Midbrain (tissue), 1 donor: ENCODE measurements around the gene ARL13B.
"Not testable (repeated sequence)": the region's sequence is repeated elsewhere in the genome, so short reads cannot be mapped to it uniquely, and the experiment has no call there.

ENCODE experiments used
- DNase-seq: peaks from one replicate; lab custom pipeline; 2025; lab: John Stamatoyannopoulos, UW

The ARL13B gene

DNA sequence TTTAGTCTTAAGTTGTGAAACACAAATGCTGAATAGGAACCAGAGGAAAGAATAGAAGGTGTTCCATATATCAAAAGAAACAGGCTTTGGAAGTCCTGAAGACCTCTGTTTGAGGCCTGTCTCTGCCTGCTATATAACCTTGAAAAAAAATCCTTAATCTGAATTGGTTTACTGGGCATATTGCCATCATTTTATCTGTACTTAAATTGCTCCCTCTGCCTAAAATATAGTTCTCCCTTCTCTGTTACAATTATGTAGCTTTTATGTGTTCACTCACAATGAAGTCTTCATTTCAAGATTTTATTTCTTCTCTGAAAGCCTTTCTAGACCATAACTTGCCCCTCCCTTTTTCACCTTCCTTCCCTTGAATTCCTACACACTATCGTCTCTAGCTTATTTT lies 21.2 kb downstream of the ARL13B start:
- no peak for DNase-seq

DNA sequence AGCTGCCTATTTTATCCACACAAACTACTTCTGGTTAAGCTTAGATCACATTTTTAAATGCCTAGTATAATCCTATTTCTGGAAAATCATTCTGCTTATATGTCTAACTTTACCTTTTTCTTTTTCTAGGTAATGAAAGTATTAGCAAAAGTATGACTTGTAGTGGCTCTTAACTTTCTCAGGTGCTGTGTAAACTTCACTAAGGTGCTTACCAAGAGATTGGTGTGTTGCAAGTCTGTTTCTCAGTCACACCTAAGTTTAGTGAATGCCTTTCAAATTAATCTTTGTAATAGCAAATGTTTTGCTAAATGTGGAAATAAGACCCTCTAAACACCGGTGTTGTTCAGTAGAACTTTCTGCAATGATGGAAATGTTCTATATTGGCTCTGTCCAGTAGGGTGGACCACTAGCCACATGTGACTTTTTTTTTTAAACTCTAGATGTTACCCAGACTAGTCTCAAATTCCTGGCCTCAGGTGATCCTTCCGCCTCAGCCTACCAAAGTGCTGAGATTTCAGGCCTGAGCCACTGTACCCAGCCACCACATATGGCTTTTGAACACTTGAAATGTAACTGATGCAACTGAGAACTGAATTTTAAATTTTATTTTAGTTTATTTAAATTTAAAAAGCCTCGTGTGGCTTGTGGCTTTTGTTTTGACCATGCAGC lies 22.0 kb downstream of the ARL13B start:
- no peak for DNase-seq

DNA sequence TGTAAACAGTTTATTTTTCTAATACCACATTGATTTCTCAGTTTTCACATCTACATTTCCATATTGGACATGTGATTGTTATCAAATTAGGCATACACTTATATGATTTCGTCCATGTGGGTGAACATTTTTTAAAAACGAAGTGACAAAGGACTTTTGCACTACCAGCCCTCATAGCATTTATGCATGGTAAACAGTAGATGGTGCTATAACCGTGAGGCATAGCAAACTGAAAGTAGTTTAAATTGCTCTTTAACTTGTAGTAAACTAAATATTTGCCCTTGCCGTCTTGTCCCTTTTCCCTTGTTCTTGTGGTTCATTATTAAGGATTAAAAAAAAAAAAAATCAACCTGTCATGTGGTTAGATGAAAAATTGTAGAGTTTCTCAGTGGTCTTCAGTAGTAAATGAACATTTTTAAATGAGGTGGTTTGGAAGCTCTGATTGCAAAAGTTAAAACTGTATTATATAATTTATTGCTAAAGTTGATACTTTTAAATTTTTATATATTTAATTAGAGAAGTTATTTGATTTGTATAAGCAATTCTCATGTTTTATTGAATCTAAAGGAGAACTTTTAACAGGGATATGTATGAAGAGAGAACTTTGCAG lies 24.5 kb downstream of the ARL13B start:
- DNase-seq: peak; percentile 50

DNA sequence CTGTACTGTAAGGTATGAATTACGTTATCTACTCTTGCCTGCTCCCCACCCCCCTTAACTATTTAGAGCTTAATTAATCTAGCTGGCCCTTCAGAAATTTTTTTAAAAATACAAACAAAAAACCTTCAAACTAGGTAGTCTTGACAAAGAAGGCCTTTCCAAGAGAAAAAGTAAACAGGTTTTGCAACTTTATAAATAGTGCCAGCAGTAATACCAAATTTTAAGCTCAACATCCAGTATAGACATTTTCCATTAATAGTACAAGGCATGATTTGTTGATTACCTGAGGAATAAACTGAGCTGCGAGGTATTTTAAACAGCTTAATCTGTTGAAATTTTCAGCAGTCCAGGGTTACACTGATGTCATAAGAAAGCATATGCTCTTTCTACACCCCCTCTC lies 28.3 kb downstream of the ARL13B start:
- no peak for DNase-seq

DNA sequence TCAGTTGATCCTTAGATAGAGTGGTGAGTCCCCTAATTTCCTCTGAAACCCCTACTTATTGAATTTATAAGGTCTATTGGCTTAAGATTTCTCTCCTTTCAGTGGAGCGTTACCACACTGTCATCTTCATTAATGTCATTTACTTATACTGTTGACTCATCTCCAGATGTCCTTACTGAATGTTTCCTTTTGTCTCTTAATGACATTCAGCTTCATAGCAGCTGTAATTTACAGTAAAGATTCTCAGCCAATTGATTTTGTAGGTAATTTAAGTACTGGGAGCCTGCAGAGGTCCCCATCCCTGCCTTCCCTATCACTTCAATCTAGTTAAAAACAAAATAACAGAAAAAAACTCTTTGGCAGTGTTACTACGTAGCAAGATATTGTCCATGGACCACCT lies 29.7 kb downstream of the ARL13B start:
- DNase-seq: no peak

DNA sequence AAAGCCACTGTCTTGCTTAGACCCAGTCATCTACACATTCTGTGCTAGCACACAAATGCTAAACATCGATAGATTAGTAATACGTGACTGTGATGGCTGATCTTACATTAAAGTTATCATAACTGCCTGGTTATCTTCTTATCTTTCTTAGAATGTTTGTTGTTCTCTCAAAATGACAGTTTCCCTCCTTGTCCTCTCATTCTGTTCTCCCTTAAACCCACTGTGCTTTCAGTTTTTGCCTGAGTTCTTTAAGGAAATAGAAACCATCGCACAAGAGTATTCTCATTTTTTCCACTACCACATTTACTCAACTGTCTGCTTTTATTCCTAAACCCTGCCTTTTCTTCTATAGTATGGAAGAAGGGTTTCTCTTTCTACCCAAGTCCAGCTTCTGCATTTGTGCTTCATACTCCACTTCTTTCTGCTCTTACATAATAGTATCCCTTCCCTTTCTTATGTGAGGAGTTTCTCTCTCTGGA lies 31.3 kb downstream of the ARL13B start:
- DNase-seq: no peak

DNA sequence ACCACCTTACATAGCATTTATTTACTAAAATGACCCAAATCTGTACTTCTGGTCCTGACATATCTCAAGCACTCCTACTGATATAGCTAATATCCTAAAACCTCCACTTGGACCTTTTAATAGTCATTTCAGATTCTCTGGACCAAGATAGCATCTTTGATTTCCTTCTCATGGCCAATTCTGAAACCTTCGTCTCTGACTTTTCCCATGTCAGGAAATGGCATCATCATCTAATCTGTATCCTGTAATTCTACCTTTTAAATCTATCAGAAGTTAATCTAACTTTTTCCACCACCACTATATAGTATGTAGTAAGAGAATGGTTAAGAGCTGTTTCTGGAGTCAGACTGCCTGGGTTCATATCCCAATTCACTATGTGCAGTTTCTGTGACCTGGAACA lies 32.2 kb downstream of the ARL13B start:
- no peak for DNase-seq

DNA sequence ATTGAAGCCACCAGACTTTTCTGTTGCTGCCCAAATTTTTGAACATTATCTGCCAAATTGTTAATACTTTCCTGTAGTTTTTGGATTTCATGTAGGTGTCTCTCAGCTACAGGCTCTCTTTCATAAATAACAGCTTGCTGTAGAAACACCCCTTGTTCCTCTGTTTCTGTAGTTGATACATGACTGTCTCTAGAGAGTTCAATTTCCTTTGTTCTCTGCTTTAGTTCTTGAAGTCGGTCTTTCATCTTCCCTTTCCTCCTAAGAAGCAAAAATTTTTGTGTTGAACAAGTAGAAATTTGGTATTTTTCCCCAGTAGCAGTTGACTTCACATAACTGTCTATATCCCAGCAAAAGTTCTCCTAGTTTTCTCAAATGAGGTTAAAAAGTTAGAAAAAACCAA lies 35.1 kb downstream of the ARL13B start:
- no peak for DNase-seq

DNA sequence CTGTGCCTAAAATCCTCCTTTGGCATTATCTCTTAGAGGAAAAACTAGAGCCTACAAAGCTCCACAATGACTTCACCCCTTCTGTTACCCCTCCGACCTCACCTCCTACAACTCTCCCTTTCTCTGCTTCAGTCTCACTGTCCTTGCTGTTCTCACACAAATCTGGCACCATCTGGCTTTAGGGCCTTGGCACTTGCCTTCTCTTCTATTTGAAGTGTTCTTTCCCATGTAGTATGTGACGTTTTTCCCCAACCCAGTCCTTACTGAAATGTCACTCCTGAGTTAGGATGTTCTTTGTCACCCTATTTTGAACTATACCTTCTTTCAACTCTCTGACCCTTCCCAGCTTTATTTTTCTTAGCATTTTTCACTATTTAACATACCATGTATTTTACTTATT lies 39.7 kb downstream of the ARL13B start:
- no peak for DNase-seq

DNA sequence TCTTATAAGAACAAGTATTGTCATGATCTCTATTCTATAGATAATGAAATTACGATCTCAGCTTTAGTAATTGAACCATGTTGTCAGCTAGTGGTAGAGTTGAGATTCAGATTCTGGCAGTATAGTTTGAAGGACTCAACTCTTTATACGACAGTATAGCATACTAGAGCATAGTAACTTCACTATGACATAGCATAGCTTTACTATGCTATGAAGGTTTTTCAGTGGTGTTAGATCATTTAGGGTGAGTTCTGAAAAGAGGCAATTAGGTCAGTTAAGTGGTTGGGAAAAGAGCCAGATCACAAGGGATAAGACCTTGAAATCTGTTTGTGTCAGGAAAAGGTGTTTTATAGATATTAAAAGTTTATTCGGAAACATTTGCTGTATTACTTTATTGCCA lies 40.3 kb downstream of the ARL13B start:
- no peak for DNase-seq

DNA sequence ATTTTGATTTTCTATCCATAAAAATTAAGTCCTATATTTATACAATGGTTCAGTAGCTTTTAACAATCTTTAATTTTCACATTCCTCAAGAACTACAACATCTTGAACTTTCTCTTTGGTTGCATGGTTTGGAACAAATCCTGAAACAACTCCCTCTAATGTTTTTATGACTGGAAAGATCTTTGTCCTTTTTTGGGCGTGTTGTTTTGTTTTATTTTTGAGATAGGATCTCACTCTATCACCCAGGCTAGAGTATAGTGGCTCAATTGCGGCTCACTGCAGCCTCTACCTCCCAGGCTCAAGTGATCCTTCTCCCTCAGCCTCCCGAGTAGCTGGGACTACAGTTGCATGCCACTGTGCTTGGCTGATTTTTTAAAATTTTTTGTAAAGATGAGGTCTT lies 44.4 kb downstream of the ARL13B start:
- DNase-seq: no peak

DNA sequence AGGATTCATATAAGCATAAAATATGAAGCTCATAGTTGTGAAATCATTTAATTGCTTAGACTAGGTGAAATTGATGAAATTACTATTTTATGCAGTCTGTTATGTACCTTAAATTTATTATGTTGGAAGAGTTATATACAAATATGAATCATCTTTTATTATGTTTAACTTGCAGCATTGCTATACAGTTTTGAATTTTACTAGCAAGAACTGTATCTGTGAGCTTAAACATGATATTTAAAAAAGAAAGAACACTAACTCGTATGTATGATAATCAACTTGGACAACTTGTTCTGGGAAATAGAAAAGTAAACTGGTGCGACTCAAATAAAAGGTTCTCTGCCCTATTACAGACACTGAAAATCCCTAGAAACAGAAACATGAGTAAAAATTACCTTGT lies 46.7 kb downstream of the ARL13B start:
- no peak for DNase-seq

DNA sequence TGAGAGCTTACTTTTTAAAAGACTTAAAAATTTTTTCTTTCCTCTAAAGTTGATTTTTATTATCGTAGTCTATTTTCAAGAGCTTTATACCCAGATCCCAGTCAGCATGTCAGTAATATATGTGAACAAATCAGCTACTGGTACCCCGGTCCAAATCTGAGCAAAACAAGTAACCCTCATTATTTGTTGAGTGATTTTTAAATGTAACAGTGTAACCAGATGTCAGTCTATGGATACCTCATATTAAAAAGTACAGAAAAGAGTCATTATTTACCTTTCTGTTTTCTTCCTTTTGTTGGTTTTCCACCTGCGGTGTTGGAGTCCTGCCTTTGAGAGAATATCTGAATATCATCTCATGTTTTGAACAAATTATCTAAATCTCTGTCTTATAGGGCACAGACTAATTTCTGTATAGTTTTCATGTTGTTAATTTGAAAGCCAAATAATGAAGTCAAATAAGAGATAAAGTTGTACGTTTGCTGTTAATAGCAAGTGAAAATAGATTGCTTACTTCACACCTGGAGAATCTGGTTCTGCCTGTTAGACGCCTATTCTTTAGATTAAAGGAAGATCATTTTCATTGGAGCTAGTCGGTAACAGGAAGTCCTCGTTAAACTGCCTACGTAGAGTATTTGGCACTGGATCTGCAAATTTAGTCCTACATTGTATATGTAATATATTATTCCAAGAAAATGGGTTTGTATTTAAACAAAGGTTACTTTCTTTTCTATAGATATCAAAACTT lies 48.3 kb downstream of the ARL13B start, which contains the start of gene STX19:
Gene STX19, minus strand, starts transcription at position 505 of the 745 bp plus-strand sequence. CDS start 13,328 bp downstream, outside the sequence.
- DNase-seq: no peak

DNA sequence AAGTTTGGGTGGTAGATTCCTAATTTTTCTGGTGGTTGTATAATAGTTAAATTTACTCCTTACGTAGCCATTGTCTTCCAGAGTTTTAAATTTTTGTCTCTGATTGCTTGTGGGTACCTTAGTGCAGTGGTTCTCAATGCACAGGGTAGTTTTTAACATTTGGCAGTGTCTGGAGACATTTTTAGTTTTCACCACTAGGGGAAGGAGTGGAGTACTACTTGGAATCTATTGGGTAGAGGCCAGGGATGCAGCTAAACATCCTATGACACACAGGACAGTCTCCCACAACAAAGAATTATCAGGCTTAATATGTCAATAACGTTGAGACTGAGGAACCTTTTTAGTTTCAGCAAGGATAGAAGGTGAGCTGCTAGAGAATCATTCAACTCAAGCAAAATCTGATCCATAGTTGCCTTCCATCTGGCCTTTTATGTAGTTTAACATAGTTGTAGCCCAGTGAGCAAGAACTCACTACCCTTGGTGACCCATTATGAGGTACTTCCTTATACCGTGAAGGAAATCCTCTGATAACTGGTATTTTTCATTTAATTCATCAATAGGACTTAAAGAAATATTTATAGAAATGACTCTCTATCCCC lies 57.1 kb downstream of the ARL13B start:
- no peak for DNase-seq

DNA sequence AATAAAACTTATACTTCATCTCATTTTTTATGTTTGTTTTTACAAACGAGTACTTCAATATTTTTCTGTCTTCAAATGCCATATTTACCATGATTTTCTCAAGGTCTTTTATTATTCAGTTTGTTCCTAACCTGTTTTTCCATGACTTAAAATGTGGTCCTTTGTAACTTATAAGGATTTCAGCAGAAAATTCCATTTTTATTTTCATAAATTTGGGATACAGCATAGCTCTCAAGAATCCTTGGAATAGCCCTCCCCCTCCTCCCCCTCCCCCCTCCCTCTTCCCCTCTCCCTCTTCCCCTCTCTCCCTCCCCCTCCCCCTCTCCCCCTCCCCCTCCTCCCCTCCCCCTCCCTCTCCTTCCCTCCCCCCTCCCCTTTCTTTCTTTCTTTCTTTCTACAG lies 63.3 kb downstream of the ARL13B start:
- no peak for DNase-seq

DNA sequence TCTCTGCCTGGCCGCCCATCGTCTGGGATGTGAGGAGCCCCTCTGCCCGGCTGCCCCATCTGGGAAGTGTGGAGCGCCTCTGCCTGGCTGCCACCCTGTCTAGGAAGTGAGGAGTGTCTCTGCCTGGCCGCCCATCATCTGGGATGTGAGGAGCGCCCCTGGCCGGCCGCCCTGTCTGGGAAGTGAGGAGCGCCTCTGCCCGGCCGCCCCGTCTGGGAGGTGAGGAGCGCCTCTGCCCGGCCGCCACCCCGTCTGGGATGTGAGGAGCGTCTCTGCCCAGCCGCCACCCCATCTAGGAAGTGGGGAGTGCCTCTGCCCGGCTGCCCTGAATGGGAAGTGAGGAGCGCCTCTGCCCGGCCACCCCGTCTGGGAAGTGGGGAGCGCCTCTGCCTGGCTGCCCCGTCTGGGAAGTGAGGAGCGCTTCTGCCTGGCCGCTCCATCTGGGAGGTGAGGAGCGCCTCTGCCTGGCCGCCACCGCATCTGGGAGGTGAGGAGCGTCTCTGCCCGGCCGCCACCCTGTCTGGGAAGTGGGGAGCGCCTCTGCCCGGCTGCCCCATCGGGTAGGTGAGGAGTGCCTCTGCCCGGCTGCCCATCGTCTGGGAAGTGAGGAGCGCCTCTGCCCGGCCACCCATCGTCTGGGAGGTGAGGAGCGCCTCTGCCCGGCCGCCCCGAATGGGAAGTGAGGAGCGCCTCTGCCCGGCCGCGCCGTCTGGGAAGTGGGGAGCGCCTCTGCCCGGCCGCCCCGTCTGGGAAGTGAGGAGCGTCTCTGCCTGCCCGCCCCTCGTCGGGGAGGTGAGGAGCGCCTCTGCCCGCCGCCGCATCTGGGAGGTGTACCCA lies 64.4 kb downstream of the ARL13B start:
- DNase-seq: not testable (repeated sequence)

DNA sequence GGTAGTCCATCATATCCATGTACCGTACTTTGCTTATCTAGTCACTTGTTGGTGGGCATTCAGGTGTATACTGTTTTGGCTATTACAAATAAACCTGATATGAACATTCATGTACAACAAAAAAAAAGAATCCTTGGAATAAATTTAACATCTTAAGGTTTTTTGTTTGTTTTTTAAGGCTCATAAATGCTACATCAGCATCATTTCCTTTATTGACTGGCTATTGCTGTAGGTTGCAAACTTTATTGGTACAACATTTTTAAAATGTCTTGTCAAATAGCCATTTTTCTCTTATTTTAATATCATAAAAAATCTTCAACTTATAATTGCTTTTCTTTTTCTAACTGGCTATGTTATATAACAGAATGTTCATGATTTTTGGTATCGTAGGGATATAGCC lies 66.6 kb downstream of the ARL13B start:
- DNase-seq: no peak

DNA sequence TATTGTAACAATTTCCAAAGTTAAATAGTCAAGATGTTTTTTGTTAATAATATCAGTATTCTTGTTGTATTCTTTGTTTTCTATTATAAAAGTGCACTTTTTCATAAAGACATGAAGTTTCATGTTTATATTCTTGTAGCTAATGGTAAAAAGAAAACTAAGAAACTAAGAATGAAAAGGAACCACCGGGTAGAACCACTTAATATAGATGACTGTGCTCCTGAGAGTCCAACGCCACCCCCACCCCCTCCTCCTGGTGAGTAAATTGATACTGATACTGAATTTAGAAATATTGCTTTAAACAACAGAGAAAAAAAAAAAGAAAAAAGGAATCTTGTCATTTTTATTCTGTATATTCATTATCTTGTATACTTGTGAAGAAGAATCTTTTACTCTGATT lies 69.3 kb downstream of the ARL13B start:
- no peak for DNase-seq

DNA sequence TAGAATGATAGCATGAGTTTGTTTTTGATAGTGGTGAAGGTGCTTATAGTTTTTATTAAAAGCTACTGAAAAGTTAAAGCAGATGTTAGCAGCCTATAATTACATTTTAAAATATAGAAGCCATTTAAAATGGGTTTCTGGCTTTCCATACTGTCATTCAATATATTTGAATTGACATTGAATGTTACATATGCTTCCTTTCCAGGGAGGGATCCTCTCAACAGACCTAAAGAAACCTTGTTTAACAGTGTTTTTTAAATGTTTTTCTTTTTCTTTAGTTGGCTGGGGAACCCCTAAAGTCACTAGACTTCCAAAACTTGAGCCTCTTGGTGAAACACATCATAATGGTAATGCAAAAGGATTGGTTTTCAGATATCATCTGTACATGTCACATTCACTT lies 70.6 kb downstream of the ARL13B start:
- no peak for DNase-seq

DNA sequence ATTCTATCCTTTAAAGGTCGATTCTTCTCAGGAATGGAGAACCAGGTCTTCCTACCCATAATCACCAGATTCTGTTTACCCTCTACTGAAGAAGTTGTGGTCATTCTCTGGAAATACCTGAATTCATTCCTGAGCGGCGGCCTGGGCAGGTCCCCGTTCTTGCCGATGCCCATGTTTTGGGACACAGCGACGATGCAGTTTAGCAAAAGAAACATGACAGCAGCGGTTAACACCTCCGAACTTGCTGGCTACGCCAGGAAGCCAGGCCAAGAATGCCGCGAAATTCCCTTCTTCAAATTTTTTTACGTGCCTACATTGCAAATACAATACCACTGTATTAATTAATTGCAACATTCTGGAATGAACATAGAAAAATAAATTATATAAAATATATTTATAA lies 81.3 kb downstream of the ARL13B start:
- no peak for DNase-seq

DNA sequence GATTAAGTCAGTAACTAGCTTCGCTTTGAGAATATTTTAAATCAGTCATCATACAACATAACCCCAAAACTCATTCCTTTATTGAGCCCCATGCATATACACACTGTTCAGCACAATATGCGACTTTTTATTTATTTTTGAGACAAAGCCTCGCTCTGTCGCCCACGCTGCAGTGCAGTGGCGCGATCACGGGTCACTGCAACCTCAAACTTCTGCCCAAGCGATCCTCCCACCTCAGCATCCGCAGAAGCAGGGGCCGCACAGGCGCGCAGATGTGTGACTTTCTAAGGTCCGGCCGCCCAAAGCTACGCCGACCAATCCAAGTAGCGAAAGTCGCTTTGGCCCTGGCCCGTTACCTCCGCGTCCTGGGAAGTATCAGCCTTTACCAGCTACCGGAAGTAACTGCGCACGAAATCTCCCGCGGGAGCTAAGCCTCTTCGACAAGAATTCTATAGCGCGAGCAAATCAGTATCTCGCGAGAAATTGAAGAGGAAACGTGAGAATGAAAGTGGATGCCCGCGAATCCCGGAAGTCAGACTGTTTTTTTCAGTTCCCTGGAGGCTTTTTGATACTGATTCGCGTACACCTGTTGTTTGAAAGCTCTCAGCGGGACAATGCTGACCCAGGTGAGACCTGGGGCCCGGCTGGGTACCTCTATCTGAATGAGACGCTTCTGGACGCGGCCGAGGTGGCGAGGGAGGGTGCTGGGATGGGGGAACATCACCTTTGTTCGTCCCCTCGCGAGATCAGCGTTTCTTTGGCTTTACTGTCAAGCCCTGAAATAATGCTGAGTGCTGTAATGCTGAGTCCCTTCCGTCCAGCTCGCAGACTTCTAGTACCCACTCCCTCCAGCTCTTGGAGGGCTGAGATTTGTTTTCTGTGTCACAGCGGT lies 82.8 kb downstream of the ARL13B start, which contains the start of the genes DHFR2 and NSUN3:
Gene DHFR2, minus strand, starts transcription at position 404 of the 892 bp plus-strand sequence. CDS start 1,405 bp downstream, outside the sequence.
Gene NSUN3, plus strand, starts transcription at position 549 of the 892 bp plus-strand sequence. Its CDS starts 66 bp downstream, at position 615.
- DNase-seq: peak; percentile 87
